Tibial nerve (tissue), 4 donors: ENCODE results near the gene PREP.

Experiments used
- CTCF ChIP-seq, 5 experiments: fragments of 200-600 bp in 3 of 5; fragments of 450-650 bp in 2 of 5; sonication (generic) in 3 of 5; IDR thresholded peaks; one replicate each; pipeline ENCODE4 v1.5.1; 2016 to 2019; ENCODE audit warnings: antibody characterized with exemption in 5 of 5, mild to moderate bottlenecking in 3 of 5, moderate library complexity in 2 of 5
- EP300 ChIP-seq, 2 donors: sonication (generic); formaldehyde crosslinking; IDR thresholded peaks; one replicate each; pipeline ENCODE4 v1.6.1; 2017; ENCODE audit warnings: antibody characterized with exemption in 2 of 2, mild to moderate bottlenecking in 1 of 2
- POLR2A ChIP-seq, 2 donors: fragments of 450-650 bp; IDR thresholded peaks; one replicate each; pipeline ENCODE4 v1.6.1; 2017; ENCODE audit warnings: antibody characterized with exemption in 2 of 2, mild to moderate bottlenecking in 2 of 2, moderate library complexity in 2 of 2

- TF ChIP-seq CTCF (IDR thresholded peaks at IDR 0.05) (no peak), POLR2A (IDR thresholded peaks at IDR 0.05) (no peak), EP300 (IDR thresholded peaks at IDR 0.05) (no peak)
Observed at GRCh38 chr6:105348897-105349296, 54.0 kb downstream of the PREP start.
